OCI-LY3 (cell line): ENCODE measurements around the gene RALBP1.

ENCODE experiments used
- H2AFZ ChIP-seq: fragments of 200-600, 300-600 bp; shearing (Covaris generic); 2 replicates; pipeline ENCODE4 v1.6.0; 2014; ENCODE audit warnings: antibody characterized with exemption, low read depth, low read length
- H3K27ac ChIP-seq: fragments of 200-600, 300-600 bp; sonication (generic); 2 replicates; pipeline ENCODE4 v1.5.1; 2014; ENCODE audit warnings: mild to moderate bottlenecking, low read length, moderate library complexity, mixed read lengths
- H3K27me3 ChIP-seq: fragments of 200-600, 300-600 bp; sonication (generic); 2 replicates; pipeline ENCODE4 v1.6.1; 2014; ENCODE audit warnings: low read depth, low read length, mixed read lengths
- H3K36me3 ChIP-seq: fragments of 200-600, 300-600 bp; sonication (generic); replicated peaks from 2 replicates; pipeline ENCODE3; 2014; ENCODE audit warnings: low read depth, low read length, mixed read lengths
- H3K4me1 ChIP-seq: fragments of 300-600, 200-600 bp; sonication (generic); 2 replicates; pipeline ENCODE4 v1.6.1; 2014; ENCODE audit warnings: low read length, mixed read lengths
- H3K4me2 ChIP-seq: fragments of 200-600, 300-600 bp; sonication (generic); 2 replicates; pipeline ENCODE4 v1.6.1; 2014; ENCODE audit warnings: low read length, mixed read lengths
- H3K4me3 ChIP-seq: fragments of 300-600, 200-600 bp; sonication (generic); 2 replicates; pipeline ENCODE4 v1.5.1; 2014; ENCODE audit warnings: antibody characterized with exemption, mild to moderate bottlenecking, low read length, moderate library complexity
- H3K79me2 ChIP-seq: fragments of 300-600, 200-600 bp; shearing (Covaris generic); 2 replicates; pipeline ENCODE4 v1.6.1; 2014; ENCODE audit warnings: mild to moderate bottlenecking, low read length, mixed read lengths
- H3K9ac ChIP-seq: fragments of 300-600, 200-600 bp; shearing (Covaris generic); 2 replicates; pipeline ENCODE4 v1.6.0; 2014; ENCODE audit warnings: mild to moderate bottlenecking, low read length, moderate library complexity
- H3K9me3 ChIP-seq: fragments of 200-600, 300-600 bp; shearing (Covaris generic); 2 replicates; pipeline ENCODE4 v1.6.1; 2014; ENCODE audit warnings: low read length, mixed read lengths; ENCODE audit not compliant: insufficient read depth
- H4K20me1 ChIP-seq: fragments of 200-600, 300-600 bp; sonication (generic); 2 replicates; pipeline ENCODE4 v1.6.1; 2016; ENCODE audit warnings: low read length, mixed read lengths; ENCODE audit not compliant: insufficient read depth
- CTCF ChIP-seq: fragments of 200-600, 300-600 bp; sonication (generic); IDR thresholded peaks from 2 replicates; pipeline ENCODE4 v1.5.1; 2014; ENCODE audit warnings: antibody characterized with exemption, low read length, low read depth
- EZH2phosphoT487 ChIP-seq: fragments of 200-600 bp; shearing (Covaris generic); IDR thresholded peaks from 2 replicates; pipeline ENCODE4 v1.6.1; 2018; ENCODE audit warnings: antibody characterized with exemption, mixed run types, low read depth

RALBP1 gene

GRCh38 chr18:9563331-9563730, 88.0 kb downstream of the RALBP1 start:
- no peak overlapping the region for H2AFZ ChIP-seq
- H3K4me1 ChIP-seq, result no peaks in the 10 kb centered on the region
- no peaks in the 10 kb centered on the region for H3K79me2 ChIP-seq
- H3K27ac ChIP-seq, result no peak overlapping the region
- peaks cover 24% of the 10 kb centered on the region for H3K36me3 ChIP-seq
- no peak overlapping the region for H3K4me2 ChIP-seq
- TF ChIP-seq CTCF (no peak), EZH2phosphoT487 (no peak)
- H3K4me3 ChIP-seq, result no peak overlapping the region
- no peaks in the 10 kb centered on the region for H4K20me1 ChIP-seq
- H3K27me3 ChIP-seq, result no peaks in the 10 kb centered on the region
- H3K9ac ChIP-seq, result no peak overlapping the region
- no peaks in the 10 kb centered on the region for H3K9me3 ChIP-seq

- Histone ChIP-seq H2AFZ (no peak overlapping the region), H3K4me2 (no peak overlapping the region)
- TF ChIP-seq CTCF (no peak), EZH2phosphoT487 (no peak)
Measured at GRCh38 chr18:9565407-9565806, 90.1 kb downstream of the RALBP1 start.

GRCh38 chr18:9568186-9568585, 92.9 kb downstream of the RALBP1 start:
- Histone ChIP-seq H3K9ac (no peak overlapping the region), H3K79me2 (no peaks in the 10 kb centered on the region), H3K4me3 (no peak overlapping the region), H3K36me3 (peaks cover 8% of the 10 kb centered on the region), H2AFZ (no peak overlapping the region), H3K9me3 (no peaks in the 10 kb centered on the region), H3K4me1 (no peaks in the 10 kb centered on the region), H3K27ac (no peak overlapping the region), H4K20me1 (no peaks in the 10 kb centered on the region), H3K4me2 (no peak overlapping the region), H3K27me3 (no peaks in the 10 kb centered on the region)
- TF ChIP-seq CTCF (no peak), EZH2phosphoT487 (no peak)

More at GRCh38 chr18:9565407-9565806, 90.1 kb downstream of the RALBP1 start:
- Histone ChIP-seq H3K9me3 (no peaks in the 10 kb centered on the region), H4K20me1 (no peaks in the 10 kb centered on the region), H3K9ac (no peak overlapping the region), H3K27me3 (no peaks in the 10 kb centered on the region), H3K36me3 (peaks cover 20% of the 10 kb centered on the region), H3K79me2 (no peaks in the 10 kb centered on the region), H3K4me3 (no peak overlapping the region), H3K27ac (no peak overlapping the region), H3K4me1 (no peaks in the 10 kb centered on the region)

GRCh38 chr18:9569178-9569577, 93.9 kb downstream of the RALBP1 start:
- Histone ChIP-seq H4K20me1 (no peaks in the 10 kb centered on the region), H3K9me3 (no peaks in the 10 kb centered on the region), H3K4me1 (no peaks in the 10 kb centered on the region), H3K27ac (no peak overlapping the region), H3K27me3 (no peaks in the 10 kb centered on the region), H3K4me2 (no peak overlapping the region), H3K9ac (no peak overlapping the region), H3K4me3 (no peak overlapping the region), H2AFZ (no peak overlapping the region), H3K79me2 (no peaks in the 10 kb centered on the region), H3K36me3 (peaks cover 6% of the 10 kb centered on the region)
- TF ChIP-seq EZH2phosphoT487, result no peak
- TF ChIP-seq CTCF, result no peak
